ENCODE measurements around the gene OLFM1. TPM values are rescaled to one million over a fixed set of nuclear protein-coding genes. Genes with fewer than 3 reads are reported as not detected.

Gene OLFM1
- total and polyA plus RNA-seq, 4 donors, result 7.6 to 24.8 (median 15.8) TPM

- H3K36me3 ChIP-seq (ENCODE audit: control insufficient read depth in 4 of 4, insufficient read depth in 4 of 4, low read length in 4 of 4), result peaks cover 0 to 6% (median 0%) of the 10 kb centered on the region in 4 donors
- ATAC-seq (ENCODE audit: insufficient read depth, low FRiP score), result no peak
- peak; percentile 75 to 87 (median 83) for DNase-seq
Observed at GRCh38 chr9:135093911-135094584, 6.6 kb downstream of the OLFM1 start.

GRCh38 chr9:135095470-135096407 lies 8.3 kb downstream of the OLFM1 start:
- H3K4me1 ChIP-seq (ENCODE audit: control insufficient read depth in 5 of 5, insufficient read depth in 5 of 5, low read length in 5 of 5), result peaks cover 0 to 13% (median 0%) of the 10 kb centered on the region in 5 donors
- ATAC-seq (ENCODE audit: insufficient read depth, low FRiP score) (no peak), DNase-seq (no peak)
- H3K27me3 ChIP-seq (ENCODE audit: control insufficient read depth in 3 of 3, insufficient read depth in 3 of 3, low read length in 2 of 3), result peaks cover 0 to 18% (median 5%) of the 10 kb centered on the region in 3 donors
- H3K9me3 ChIP-seq (ENCODE audit: control insufficient read depth in 4 of 4, insufficient read depth in 3 of 4, low read length in 3 of 4), result no peaks in the 10 kb centered on the region
- 42 to 43% methylated on average over 9 of the region's 9 CpGs for WGBS, 2 donors
- no peak overlapping the region for H3K27ac ChIP-seq (ENCODE audit: low read depth in 1 of 2, low read length in 1 of 2)
- H3K36me3 ChIP-seq (ENCODE audit: control insufficient read depth in 4 of 4, insufficient read depth in 4 of 4, low read length in 4 of 4), result peaks cover 0 to 6% (median 0%) of the 10 kb centered on the region in 4 donors
- no peak overlapping the region for H3K4me3 ChIP-seq
- H3K9ac ChIP-seq (ENCODE audit: insufficient read depth in 1 of 2, low read length in 2 of 2), result no peak overlapping the region
- no peak for TF ChIP-seq CTCF (IDR thresholded peaks at IDR 0.05; ENCODE audit: control extremely low read depth, extremely low read depth)

More at GRCh38 chr9:135093911-135094584, 6.6 kb downstream of the OLFM1 start:
- peaks cover 5 to 35% (median 12%) of the 10 kb centered on the region in 3 donors for H3K27me3 ChIP-seq (ENCODE audit: control insufficient read depth in 3 of 3, insufficient read depth in 3 of 3, low read length in 2 of 3)
- no peaks in the 10 kb centered on the region for H3K9me3 ChIP-seq (ENCODE audit: control insufficient read depth in 4 of 4, insufficient read depth in 3 of 4, low read length in 3 of 4)
- H3K4me3 ChIP-seq, result no peak overlapping the region
- H3K9ac ChIP-seq (ENCODE audit: insufficient read depth in 1 of 2, low read length in 2 of 2), result no peak overlapping the region
- 63 to 70% methylated on average over 13 of the region's 13 CpGs for WGBS, 2 donors
- H3K27ac ChIP-seq (ENCODE audit: low read depth in 1 of 2, low read length in 1 of 2), result no peak overlapping the region
- no peak for TF ChIP-seq CTCF (IDR thresholded peaks at IDR 0.05; ENCODE audit: control extremely low read depth, extremely low read depth)
- peaks cover 0 to 16% (median 0%) of the 10 kb centered on the region in 5 donors for H3K4me1 ChIP-seq (ENCODE audit: control insufficient read depth in 5 of 5, insufficient read depth in 5 of 5, low read length in 5 of 5)

GRCh38 chr9:135096408-135096895 lies 9.0 kb downstream of the OLFM1 start:
- Histone ChIP-seq H3K4me3 (no peak overlapping the region), H3K36me3 (ENCODE audit: control insufficient read depth in 4 of 4, insufficient read depth in 4 of 4, low read length in 4 of 4) (peaks cover 0 to 3% (median 0%) of the 10 kb centered on the region in 4 donors), H3K4me1 (ENCODE audit: control insufficient read depth in 5 of 5, insufficient read depth in 5 of 5, low read length in 5 of 5) (peaks cover 0 to 13% (median 0%) of the 10 kb centered on the region in 5 donors), H3K27ac (ENCODE audit: low read depth in 1 of 2, low read length in 1 of 2) (no peak overlapping the region), H3K9me3 (ENCODE audit: control insufficient read depth in 4 of 4, insufficient read depth in 3 of 4, low read length in 3 of 4) (no peaks in the 10 kb centered on the region), H3K9ac (ENCODE audit: insufficient read depth in 1 of 2, low read length in 2 of 2) (no peak overlapping the region), H3K27me3 (ENCODE audit: control insufficient read depth in 3 of 3, insufficient read depth in 3 of 3, low read length in 2 of 3) (peaks cover 0 to 15% (median 2%) of the 10 kb centered on the region in 3 donors)
- DNase-seq (no peak), ATAC-seq (ENCODE audit: insufficient read depth, low FRiP score) (no peak)
- TF ChIP-seq CTCF (IDR thresholded peaks at IDR 0.05; ENCODE audit: control extremely low read depth, extremely low read depth), result no peak
- WGBS, 2 donors, result 86 to 89% methylated on average over 9 of the region's 9 CpGs
